ENCODE results near the gene ELF4.

ELF4 gene

GRCh38 chrX:130053236-130053635, 57.1 kb downstream of the ELF4 start:
- no peak overlapping the region for H3K4me3 ChIP-seq (ENCODE audit: low read length)
- H3K9me3 ChIP-seq (ENCODE audit: control insufficient read depth, insufficient read depth, low read length) = no peaks in the 10 kb centered on the region
- H3K36me3 ChIP-seq (ENCODE audit: control insufficient read depth, low read length) = 0 out of 2 replicates have a peak, but pooled peaks cover 2% of the 10 kb centered on the region
- no peaks in the 10 kb centered on the region for H3K9me2 ChIP-seq (replicated peaks; ENCODE audit: control insufficient read depth, low read length)
- no peaks in the 10 kb centered on the region for H3K4me1 ChIP-seq (ENCODE audit: control insufficient read depth, low read length)
- no peaks in the 10 kb centered on the region for H3K27me3 ChIP-seq (ENCODE audit: control insufficient read depth, low read length)
- H3K27ac ChIP-seq (ENCODE audit: low read depth, low read length) = no peak overlapping the region
- no peak for TF ChIP-seq EZH2phosphoT487 (IDR thresholded peaks at IDR 0.05; ENCODE audit: borderline replicate concordance, low read length)
- no peak for TF ChIP-seq CTCF (IDR thresholded peaks at IDR 0.05; ENCODE audit: low read depth, low read length, poor library complexity, severe bottlenecking)
- no peak overlapping the region for H3K4me2 ChIP-seq (ENCODE audit: low read length)
- H4K20me1 ChIP-seq (ENCODE audit: control insufficient read depth, insufficient read depth, low read depth, low read length) = no peaks in the 10 kb centered on the region
- no peaks in the 10 kb centered on the region for H3F3A ChIP-seq (ENCODE audit: control insufficient read depth, insufficient read depth)
- no peaks in the 10 kb centered on the region for H3K79me2 ChIP-seq (ENCODE audit: control insufficient read depth, low read length)

- no peak overlapping the region for H3K4me3 ChIP-seq (ENCODE audit: low read length)
- 0 out of 2 replicates have a peak, but pooled peaks cover 2% of the 10 kb centered on the region for H3K36me3 ChIP-seq (ENCODE audit: control insufficient read depth, low read length)
- H3K79me2 ChIP-seq (ENCODE audit: control insufficient read depth, low read length) = no peaks in the 10 kb centered on the region
- no peaks in the 10 kb centered on the region for H3K9me3 ChIP-seq (ENCODE audit: control insufficient read depth, insufficient read depth, low read length)
- H4K20me1 ChIP-seq (ENCODE audit: control insufficient read depth, insufficient read depth, low read depth, low read length) = no peaks in the 10 kb centered on the region
- no peaks in the 10 kb centered on the region for H3K9me2 ChIP-seq (replicated peaks; ENCODE audit: control insufficient read depth, low read length)
- no peaks in the 10 kb centered on the region for H3K4me1 ChIP-seq (ENCODE audit: control insufficient read depth, low read length)
- no peaks in the 10 kb centered on the region for H3F3A ChIP-seq (ENCODE audit: control insufficient read depth, insufficient read depth)
- H3K4me2 ChIP-seq (ENCODE audit: low read length) = no peak overlapping the region
- no peak overlapping the region for H3K27ac ChIP-seq (ENCODE audit: low read depth, low read length)
- H3K27me3 ChIP-seq (ENCODE audit: control insufficient read depth, low read length) = no peaks in the 10 kb centered on the region
- no peak for TF ChIP-seq CTCF (IDR thresholded peaks at IDR 0.05; ENCODE audit: low read depth, low read length, poor library complexity, severe bottlenecking)
- no peak for TF ChIP-seq EZH2phosphoT487 (IDR thresholded peaks at IDR 0.05; ENCODE audit: borderline replicate concordance, low read length)
Observed at GRCh38 chrX:130051176-130051845, 59.0 kb downstream of the ELF4 start.

- H3F3A ChIP-seq (ENCODE audit: control insufficient read depth, insufficient read depth) = no peaks in the 10 kb centered on the region
- no peaks in the 10 kb centered on the region for H3K9me2 ChIP-seq (replicated peaks; ENCODE audit: control insufficient read depth, low read length)
- no peaks in the 10 kb centered on the region for H3K4me1 ChIP-seq (ENCODE audit: control insufficient read depth, low read length)
- 0 out of 2 replicates have a peak, but pooled peaks cover 2% of the 10 kb centered on the region for H3K36me3 ChIP-seq (ENCODE audit: control insufficient read depth, low read length)
- no peak overlapping the region for H3K27ac ChIP-seq (ENCODE audit: low read depth, low read length)
- no peak overlapping the region for H3K4me2 ChIP-seq (ENCODE audit: low read length)
- H3K79me2 ChIP-seq (ENCODE audit: control insufficient read depth, low read length) = no peaks in the 10 kb centered on the region
- H3K27me3 ChIP-seq (ENCODE audit: control insufficient read depth, low read length) = no peaks in the 10 kb centered on the region
- no peaks in the 10 kb centered on the region for H4K20me1 ChIP-seq (ENCODE audit: control insufficient read depth, insufficient read depth, low read depth, low read length)
- no peaks in the 10 kb centered on the region for H3K9me3 ChIP-seq (ENCODE audit: control insufficient read depth, insufficient read depth, low read length)
- TF ChIP-seq EZH2phosphoT487 (IDR thresholded peaks at IDR 0.05; ENCODE audit: borderline replicate concordance, low read length) (no peak), CTCF (IDR thresholded peaks at IDR 0.05; ENCODE audit: low read depth, low read length, poor library complexity, severe bottlenecking) (no peak)
- H3K4me3 ChIP-seq (ENCODE audit: low read length) = no peak overlapping the region
Observed at GRCh38 chrX:130049821-130050220, 60.5 kb downstream of the ELF4 start.

Measured in DOHH2 (cell line).